Right renal cortex interstitium (tissue), 3 donors: ENCODE results near the gene SP1. TPM values are rescaled to one million over a fixed set of nuclear protein-coding genes. Genes with fewer than 3 reads are reported as not detected.

Source experiments
- polyA plus RNA-seq, 3 donors: library from polyadenylated mRNA; unstranded; fragments of 120-200 nt; gene quantifications; one replicate each; pipeline ENCODE4 v1.2.1, GENCODE V29; 2013; ENCODE audit not compliant: insufficient read length in 3 of 3

SP1 gene
- polyA plus RNA-seq, 3 donors = 76.7 to 81.0 (median 77.6) TPM

Other genes starting within 250 kb of the SP1 start
- gene ZNF740, start 199.5 kb upstream of the SP1 start, polyA plus RNA-seq = 10 to 100 TPM; 75.1 to 81.8 (median 78.8) TPM
- 10 to 100 TPM; 28.9 to 34.0 (median 31.1) TPM for gene CSAD, start 199.3 kb upstream of the SP1 start, polyA plus RNA-seq
- gene ITGB7, start 172.9 kb upstream of the SP1 start, polyA plus RNA-seq = 1 to 10 TPM in 1 of 3 donors, under 1 TPM in 2; 0.88 to 1.3 (median 0.96) TPM
- 10 to 100 TPM; 28.1 to 33.5 (median 32.3) TPM for gene RARG, start 148.0 kb upstream of the SP1 start, polyA plus RNA-seq
- gene ESPL1, start 111.9 kb upstream of the SP1 start, polyA plus RNA-seq = 1 to 10 TPM; 8.0 to 9.4 (median 9.4) TPM
- gene PFDN5, start 84.6 kb upstream of the SP1 start, polyA plus RNA-seq = 100 to 1,000 TPM; 817 to 897 (median 885) TPM
- 10 to 100 TPM; 47.2 to 53.6 (median 48.8) TPM for gene MYG1, start 80.5 kb upstream of the SP1 start, polyA plus RNA-seq
- 10 to 100 TPM; 69.0 to 85.4 (median 72.3) TPM for gene AAAS, start 58.6 kb upstream of the SP1 start, polyA plus RNA-seq
- under 1 TPM; 0.10 to 0.32 (median 0.16) TPM for gene SP7, start 43.8 kb upstream of the SP1 start, polyA plus RNA-seq
- gene AMHR2, start 43.7 kb downstream of the SP1 start, polyA plus RNA-seq = under 1 TPM; 0.13 to 0.39 (median 0.22) TPM
- 100 to 1,000 TPM; 189 to 212 (median 200) TPM for gene PRR13, start 61.6 kb downstream of the SP1 start, polyA plus RNA-seq
- gene PCBP2, start 71.9 kb downstream of the SP1 start, polyA plus RNA-seq = 1,000 to 10,000 TPM; 1,108 to 1,139 (median 1,109) TPM
- 10 to 100 TPM; 18.3 to 21.3 (median 19.6) TPM for gene MAP3K12, start 119.3 kb downstream of the SP1 start, polyA plus RNA-seq
- gene TARBP2, start 121.1 kb downstream of the SP1 start, polyA plus RNA-seq = 10 to 100 TPM; 40.0 to 44.5 (median 42.7) TPM
- gene NPFF, start 127.3 kb downstream of the SP1 start, polyA plus RNA-seq = 1 to 10 TPM in 1 of 3 donors, under 1 TPM in 2; 0.40 to 1.4 (median 0.61) TPM
- 10 to 100 TPM; 38.8 to 47.9 (median 39.0) TPM for gene ATF7, start 246.2 kb downstream of the SP1 start, polyA plus RNA-seq